Measurements from ENCODE around the gene FBXL2. TPM values are rescaled to one million over a fixed set of nuclear protein-coding genes. Genes with fewer than 3 reads are reported as not detected.

Gene FBXL2
- total RNA-seq, result 1 to 10 TPM; 1.9 to 2.7 TPM
- long read RNA-seq, partial matches to known transcripts, result 0 of 1 reads
- long read RNA-seq, other reads (novel, unspliced or antisense), result 1 of 1 reads

- ATAC-seq, result peak; percentile 97 to 98
These were observed at the start of gene FBXL2 for GRCh38 chr3:33277193-33277882. Gene FBXL2, plus strand, starts transcription at chr3:33277442. Its CDS starts 71 bp downstream, at chr3:33277513.

GRCh38 chr3:33229066-33229465, 48.2 kb upstream of the FBXL2 start:
- DNase-seq (no peak), ATAC-seq (no peak)
- intact Hi-C loops (cut with DNase I), result no loop called here

More at GRCh38 chr3:33277193-33277882, at the start of gene FBXL2:
- intact Hi-C loops (cut with DNase I), result no loop called here
- DNase-seq, result peak; percentile 81

GRCh38 chr3:33229947-33230346, 47.3 kb upstream of the FBXL2 start:
- intact Hi-C loops (cut with DNase I), result no loop called here
- no peak for DNase-seq
- no peak for ATAC-seq

- DNase-seq (no peak), ATAC-seq (no peak)
- intact Hi-C loops (cut with DNase I), result no loop called here
These were observed 45.3 kb upstream of the FBXL2 start for GRCh38 chr3:33231756-33232465.

- no peak for ATAC-seq
- no peak for DNase-seq
- intact Hi-C loops (cut with DNase I), result no loop called here
These were observed 43.4 kb upstream of the FBXL2 start for GRCh38 chr3:33233884-33234283.

GRCh38 chr3:33236005-33236404, 41.2 kb upstream of the FBXL2 start:
- intact Hi-C loops (cut with DNase I), result no loop called here
- ATAC-seq (no peak), DNase-seq (no peak)

- intact Hi-C loops (cut with DNase I), result no loop called here
- ATAC-seq, result no peak
- no peak for DNase-seq
These were observed 39.8 kb upstream of the FBXL2 start for GRCh38 chr3:33237439-33237838.

- no peak for DNase-seq
- no peak for ATAC-seq
- intact Hi-C loops (cut with DNase I), result no loop called here
These were observed 38.3 kb upstream of the FBXL2 start for GRCh38 chr3:33238923-33239322.

GRCh38 chr3:33240261-33240660, 37.0 kb upstream of the FBXL2 start:
- intact Hi-C loops (cut with DNase I), result no loop called here
- DNase-seq, result no peak
- no peak for ATAC-seq

GRCh38 chr3:33246786-33247185, 30.5 kb upstream of the FBXL2 start:
- intact Hi-C loops (cut with DNase I), result no loop called here
- ATAC-seq, result no peak

GRCh38 chr3:33250712-33251111, 26.5 kb upstream of the FBXL2 start:
- intact Hi-C loops (cut with DNase I), result no loop called here
- DNase-seq, result no peak
- ATAC-seq, result no peak

More at GRCh38 chr3:33246786-33247185, 30.5 kb upstream of the FBXL2 start:
- no peak for DNase-seq

- no peak for DNase-seq
- intact Hi-C loops (cut with DNase I), result no loop called here
- no peak for ATAC-seq
These were observed 21.0 kb upstream of the FBXL2 start for GRCh38 chr3:33256249-33256648.

- intact Hi-C loops (cut with DNase I), result no loop called here
- ATAC-seq (no peak), DNase-seq (no peak)
These were observed 17.1 kb upstream of the FBXL2 start for GRCh38 chr3:33260104-33260503.

- intact Hi-C loops (cut with DNase I), result no loop called here
These were observed 7.9 kb upstream of the FBXL2 start for GRCh38 chr3:33269385-33269784.

GRCh38 chr3:33271324-33271723, 5.9 kb upstream of the FBXL2 start:
- DNase-seq (no peak), ATAC-seq (no peak)
- intact Hi-C loops (cut with DNase I), result no loop called here

More at GRCh38 chr3:33269385-33269784, 7.9 kb upstream of the FBXL2 start:
- no peak for DNase-seq
- ATAC-seq, result no peak

GRCh38 chr3:33273628-33274027, 3.6 kb upstream of the FBXL2 start:
- ATAC-seq, result no peak

GRCh38 chr3:33278163-33278562, 921 bp downstream of the FBXL2 start:
- ATAC-seq (peak in 1 of 2 donors; percentile 15), DNase-seq (no peak)
- intact Hi-C loops (cut with DNase I), result no loop called here

More at GRCh38 chr3:33273628-33274027, 3.6 kb upstream of the FBXL2 start:
- DNase-seq, result no peak
- intact Hi-C loops (cut with DNase I), result no loop called here

GRCh38 chr3:33287672-33288282, 10.5 kb downstream of the FBXL2 start:
- ATAC-seq (no peak), DNase-seq (no peak)
- intact Hi-C loops (cut with DNase I), result no loop called here

GRCh38 chr3:33299395-33300081, 22.3 kb downstream of the FBXL2 start:
- ATAC-seq, result no peak
- no peak for DNase-seq
- intact Hi-C loops (cut with DNase I), result no loop called here

GRCh38 chr3:33312361-33312760, 35.1 kb downstream of the FBXL2 start:
- DNase-seq (no peak), ATAC-seq (no peak)
- intact Hi-C loops (cut with DNase I), result no loop called here

Measured in left cardiac atrium (tissue), 4 donors.